ENCODE results near the gene NDUFAF8.

DNA sequence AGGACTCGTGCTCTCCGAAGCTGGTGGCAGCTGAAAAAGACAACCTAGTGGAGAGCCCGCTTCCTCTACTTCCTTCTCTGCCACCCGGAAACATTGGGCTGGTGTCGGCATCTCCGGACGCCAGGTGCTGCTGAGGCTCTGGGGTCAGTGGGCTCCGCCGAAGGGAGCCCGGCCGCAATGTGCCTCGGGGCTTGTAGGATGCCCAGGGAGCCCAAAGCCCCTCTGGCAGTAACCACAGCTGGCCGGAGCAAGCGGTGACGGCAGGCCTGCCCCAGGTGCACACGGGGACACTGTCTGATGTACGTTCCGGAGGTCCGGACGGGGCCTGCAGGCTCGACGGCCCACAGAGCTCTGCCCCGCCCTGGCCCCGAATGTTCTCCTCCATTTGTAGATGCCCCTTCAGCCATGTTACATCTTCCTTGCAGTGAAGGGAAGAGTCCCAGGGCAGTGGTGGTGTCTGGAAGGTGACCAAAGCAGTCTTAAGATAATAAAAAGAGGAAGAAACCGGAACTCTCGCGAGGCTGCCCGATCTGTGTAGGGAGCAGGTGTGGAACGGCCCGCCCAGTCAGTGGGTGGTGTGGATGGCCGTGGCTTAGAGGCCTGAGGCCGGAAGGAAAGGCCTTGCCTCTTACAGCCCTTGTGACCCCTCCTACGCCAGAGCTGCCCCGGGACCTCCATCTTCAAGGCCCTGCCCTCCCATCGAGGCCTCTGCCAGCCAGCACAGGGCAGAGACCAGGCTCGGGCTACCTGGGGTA, 22.6 kb downstream of the NDUFAF8 start:
- no peak for TF ChIP-seq RFX5 (IDR thresholded peaks at IDR 0.05; ENCODE audit: low read depth, low read length)
- TF ChIP-seq ZSCAN29 (IDR thresholded peaks at IDR 0.05), result no peak
- TF ChIP-seq GABPA (IDR thresholded peaks at IDR 0.05; ENCODE audit: low read depth), result no peak
- no peak for TF ChIP-seq POLR2AphosphoS5 (IDR thresholded peaks at IDR 0.05; ENCODE audit: low read length)
- no peak for TF ChIP-seq BHLHE40 (IDR thresholded peaks at IDR 0.05; ENCODE audit: borderline replicate concordance in 1 of 2, low read depth in 2 of 2, low read length in 1 of 2)
- no peak for TF ChIP-seq EP300 (IDR thresholded peaks at IDR 0.05; ENCODE audit: borderline replicate concordance in 1 of 2, control insufficient read depth in 1 of 2, low read depth in 2 of 2, low read length in 2 of 2)
- no peak for TF ChIP-seq ESRRA (IDR thresholded peaks at IDR 0.05; ENCODE audit: low read length)
- TF ChIP-seq, protein P1, sequence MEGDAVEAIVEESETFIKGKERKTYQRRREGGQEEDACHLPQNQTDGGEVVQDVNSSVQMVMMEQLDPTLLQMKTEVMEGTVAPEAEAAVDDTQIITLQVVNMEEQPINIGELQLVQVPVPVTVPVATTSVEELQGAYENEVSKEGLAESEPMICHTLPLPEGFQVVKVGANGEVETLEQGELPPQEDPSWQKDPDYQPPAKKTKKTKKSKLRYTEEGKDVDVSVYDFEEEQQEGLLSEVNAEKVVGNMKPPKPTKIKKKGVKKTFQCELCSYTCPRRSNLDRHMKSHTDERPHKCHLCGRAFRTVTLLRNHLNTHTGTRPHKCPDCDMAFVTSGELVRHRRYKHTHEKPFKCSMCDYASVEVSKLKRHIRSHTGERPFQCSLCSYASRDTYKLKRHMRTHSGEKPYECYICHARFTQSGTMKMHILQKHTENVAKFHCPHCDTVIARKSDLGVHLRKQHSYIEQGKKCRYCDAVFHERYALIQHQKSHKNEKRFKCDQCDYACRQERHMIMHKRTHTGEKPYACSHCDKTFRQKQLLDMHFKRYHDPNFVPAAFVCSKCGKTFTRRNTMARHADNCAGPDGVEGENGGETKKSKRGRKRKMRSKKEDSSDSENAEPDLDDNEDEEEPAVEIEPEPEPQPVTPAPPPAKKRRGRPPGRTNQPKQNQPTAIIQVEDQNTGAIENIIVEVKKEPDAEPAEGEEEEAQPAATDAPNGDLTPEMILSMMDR (IDR thresholded peaks at IDR 0.05 in 2 of 3, conservative IDR thresholded peaks at IDR 0.05 in 1 of 3; ENCODE audit: control insufficient read depth in 2 of 3, extremely low read depth in 1 of 3, insufficient read depth in 1 of 3, low read depth in 3 of 3, low read length in 3 of 3), result no peak
- TF ChIP-seq SPI1 (IDR thresholded peaks at IDR 0.05; ENCODE audit: borderline replicate concordance, insufficient read depth, low read depth, low read length), result no peak
- no peak for TF ChIP-seq NFIC (IDR thresholded peaks at IDR 0.05; ENCODE audit: low read depth, low read length)

Measured in GM12878 (cell line).